HG03097 (cell line): ENCODE measurements around the gene COL16A1.
"Not testable (repeated sequence)": the region's sequence is repeated elsewhere in the genome, so short reads cannot be mapped to it uniquely, and the experiment has no call there.

Source experiments
- ATAC-seq: cut with Tn5 transposase; IDR thresholded peaks from one replicate; pipeline ENCODE4 v1.9.1; 2021; ENCODE audit not compliant: unreplicated experiment, low FRiP score

COL16A1 gene

DNA sequence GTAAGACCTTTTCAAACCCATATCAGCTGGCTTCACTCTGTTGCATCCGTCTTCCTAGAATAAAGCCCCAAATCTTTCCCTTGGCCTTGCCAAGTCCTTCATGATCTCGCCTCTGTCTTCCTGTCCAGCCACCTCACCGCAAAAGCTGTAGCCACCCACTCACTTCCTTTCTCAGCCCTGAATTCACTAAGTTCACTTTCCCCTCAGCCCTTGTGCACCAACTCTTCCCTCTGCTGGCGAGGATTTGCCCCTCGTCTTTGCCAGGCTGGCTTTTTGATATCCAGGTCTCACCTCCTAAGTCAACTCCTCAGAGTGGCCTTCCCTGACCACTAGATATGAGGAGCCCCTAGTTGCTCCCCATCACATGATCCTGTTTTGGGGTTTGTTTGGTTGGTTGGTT, 3.9 kb upstream of the COL16A1 start:
- ATAC-seq: no peak

DNA sequence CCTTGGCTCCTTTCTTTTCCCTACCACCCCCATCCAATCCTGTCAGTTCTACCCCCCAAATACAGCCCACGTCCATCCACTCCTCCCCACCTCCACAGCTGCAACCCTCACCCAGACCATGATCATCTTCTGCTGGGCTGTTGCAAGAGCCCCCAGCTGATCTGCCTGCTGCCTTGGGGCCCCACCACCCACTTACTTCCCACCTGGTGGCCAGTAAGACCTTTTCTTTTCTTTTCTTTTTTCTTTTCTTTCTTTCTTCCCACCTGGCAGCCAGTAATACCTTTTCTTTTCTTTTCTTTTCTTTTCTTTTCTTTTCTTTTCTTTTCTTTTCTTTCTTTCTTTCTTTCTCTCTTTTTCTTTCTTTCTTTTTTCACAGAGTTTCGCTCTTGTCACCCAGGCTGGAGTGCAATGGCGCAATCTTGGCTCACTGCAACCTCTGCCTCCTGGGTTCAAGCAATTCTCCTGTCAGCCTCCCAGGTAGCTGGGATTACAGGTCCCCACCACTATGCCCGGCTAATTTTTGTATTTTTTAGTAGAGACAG, 3.3 kb upstream of the COL16A1 start:
- ATAC-seq: not testable (repeated sequence)

DNA sequence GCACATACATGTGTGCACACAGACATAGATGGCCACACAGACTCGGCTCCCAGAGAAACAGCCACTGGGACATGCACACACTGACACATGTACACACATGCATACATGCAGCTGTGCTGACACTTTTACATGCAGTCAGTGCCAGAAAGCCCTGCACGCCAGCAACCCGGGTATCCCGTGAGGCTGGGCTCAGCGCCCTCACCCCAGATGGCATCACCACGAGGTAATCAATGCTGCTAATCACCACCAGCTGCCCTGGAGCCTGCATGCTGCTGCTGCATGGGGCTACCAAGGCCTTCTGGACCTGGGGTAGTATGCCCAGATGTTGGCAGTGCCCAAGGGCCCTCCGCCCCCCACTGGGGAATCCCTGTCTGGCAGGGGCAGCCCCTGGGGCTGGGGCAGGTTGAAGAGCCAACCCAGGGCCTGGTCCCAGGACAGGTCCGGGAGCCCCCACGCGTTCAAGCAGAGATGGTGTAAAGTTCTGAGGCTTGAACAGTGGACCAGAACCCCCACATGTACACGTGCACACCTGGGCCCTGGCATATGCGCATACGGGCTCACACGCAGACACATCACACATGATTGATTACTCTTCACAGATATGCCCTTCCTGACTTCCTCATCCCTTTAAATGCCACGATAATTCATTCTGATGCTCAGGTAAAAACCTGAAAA, 2.7 kb upstream of the COL16A1 start:
- no peak for ATAC-seq

DNA sequence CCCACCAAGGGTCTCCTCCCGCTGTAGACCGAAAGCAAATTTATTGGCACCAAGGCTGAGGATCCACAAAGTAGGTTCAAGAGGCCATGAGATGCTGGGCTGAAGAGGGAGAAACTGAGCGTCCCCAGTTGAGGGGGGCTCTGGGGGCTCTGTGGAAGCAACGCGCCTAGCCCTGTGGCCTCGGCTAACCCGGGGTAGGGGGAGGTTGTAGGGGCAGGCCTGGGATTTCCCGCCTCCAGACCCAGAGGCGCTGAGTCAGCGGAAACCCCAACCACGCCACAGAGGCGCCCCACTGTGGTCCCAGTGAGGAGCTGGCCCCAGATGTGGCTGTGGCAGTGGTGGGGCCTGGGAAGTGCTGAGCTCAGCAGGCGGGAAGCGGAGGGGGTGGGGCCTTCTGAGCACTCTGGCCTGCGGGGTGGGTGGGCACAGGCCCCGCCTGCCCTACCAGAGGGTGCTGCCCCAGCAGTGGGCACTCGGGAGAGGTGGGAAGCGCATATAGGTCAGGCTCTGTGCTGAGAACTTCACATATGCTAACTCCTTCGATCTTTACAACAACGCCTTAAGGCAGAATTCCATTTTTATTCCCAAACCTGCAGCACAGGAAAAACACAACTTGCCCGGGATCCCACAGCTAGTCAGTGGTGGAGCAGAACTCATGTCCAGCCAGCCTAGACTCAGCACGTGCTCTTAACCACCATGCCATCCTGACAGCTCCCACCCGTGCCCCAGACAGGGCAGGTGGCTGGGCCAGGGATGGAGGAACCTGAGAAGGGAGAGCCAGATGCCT, 1.5 kb upstream of the COL16A1 start:
- no peak for ATAC-seq

DNA sequence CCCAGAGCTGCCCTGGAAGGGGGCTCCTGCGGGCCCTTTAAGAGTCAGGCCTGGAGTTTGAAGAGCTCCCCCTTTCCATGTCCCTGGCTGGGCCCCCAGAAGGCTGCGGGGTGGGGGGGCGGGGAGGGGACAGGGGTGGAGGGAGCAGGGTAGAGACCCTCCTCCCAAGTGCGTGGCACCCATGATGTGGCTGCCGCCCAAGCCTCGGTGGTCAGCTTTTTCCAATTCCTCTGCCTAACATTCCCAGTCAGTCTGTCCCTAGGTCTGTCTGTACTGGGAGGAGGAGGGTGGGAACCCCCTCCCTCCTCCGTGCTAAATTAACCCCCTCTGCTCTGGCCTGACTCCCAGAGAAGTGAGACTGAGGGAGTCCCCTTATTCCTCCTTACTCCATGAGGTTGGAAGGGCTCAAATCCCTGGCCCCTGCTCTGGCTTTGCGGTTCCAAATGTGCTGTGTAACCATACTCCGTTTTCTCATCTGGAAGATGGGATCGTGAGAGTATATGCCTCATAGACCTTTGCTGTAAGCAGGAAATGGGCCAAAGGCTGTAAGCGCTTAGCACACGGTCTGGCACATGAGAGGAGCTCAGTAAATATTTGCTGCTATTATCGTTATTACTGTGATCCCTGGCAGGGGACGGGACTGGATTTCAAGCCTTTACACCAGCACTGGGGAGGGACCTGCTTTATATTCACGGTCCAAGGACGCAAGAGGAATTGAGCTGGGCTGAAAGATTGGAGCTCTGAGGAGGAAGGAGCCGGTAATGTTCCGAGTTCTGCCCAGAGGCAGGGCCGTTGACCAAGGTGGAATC, 658 bp upstream of the COL16A1 start:
- ATAC-seq: no peak

DNA sequence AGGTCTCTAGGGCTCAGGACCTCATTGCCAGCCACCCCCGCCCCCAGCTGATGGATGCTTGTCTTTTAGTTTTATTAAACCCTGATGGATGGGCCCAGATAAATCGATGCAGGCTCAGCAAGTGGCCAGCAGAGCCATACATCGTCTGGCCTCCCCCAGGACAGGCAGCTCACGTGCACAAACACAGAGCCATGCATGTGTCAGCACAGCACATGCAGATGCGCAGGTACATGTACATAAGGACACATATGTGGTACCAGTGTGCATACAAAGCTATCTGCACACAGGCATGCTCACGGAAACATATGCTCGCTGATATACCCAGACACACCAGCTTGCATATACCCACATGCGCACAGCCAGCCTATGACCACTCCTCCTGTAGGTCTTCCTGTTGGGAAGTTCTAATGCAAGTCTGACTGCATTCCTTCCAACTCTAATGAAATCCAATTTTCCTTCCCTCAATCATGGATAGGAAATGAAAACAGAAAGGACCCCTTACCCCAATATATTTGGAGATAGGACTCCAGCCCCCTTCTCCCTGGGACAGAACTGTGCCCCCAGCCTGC, 897 bp downstream of the COL16A1 start:
- ATAC-seq: no peak

DNA sequence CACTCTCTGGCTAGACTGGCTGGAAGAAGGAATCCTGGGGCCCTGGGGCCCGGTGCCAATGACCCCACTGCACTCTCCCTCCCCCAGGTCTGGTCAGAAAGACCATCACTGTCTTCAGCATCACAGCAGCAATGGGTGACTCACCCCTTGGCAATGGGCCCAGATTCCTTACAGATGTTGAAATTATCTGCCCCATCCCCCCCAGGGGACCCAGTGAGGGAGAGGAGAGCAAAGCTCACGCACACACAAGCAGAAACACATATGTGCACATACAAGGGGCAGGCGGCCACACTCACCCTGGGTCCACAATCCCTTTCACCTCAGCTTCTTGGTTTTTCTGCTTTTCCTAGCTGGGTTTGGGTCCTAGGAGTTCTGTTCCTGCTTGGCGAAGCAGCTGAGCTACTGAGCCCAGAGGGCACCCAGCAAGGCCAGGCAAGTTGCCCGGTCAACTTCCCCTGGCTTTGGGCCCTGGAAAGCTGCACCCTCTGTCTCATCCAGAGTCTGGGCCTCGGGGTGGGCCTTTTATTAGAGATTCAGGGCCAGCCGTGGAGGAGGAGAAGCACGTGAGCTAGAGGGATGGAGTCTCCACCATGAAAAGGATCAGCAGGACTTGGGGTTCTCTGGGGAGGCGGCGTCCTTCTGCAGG, 2.6 kb downstream of the COL16A1 start:
- ATAC-seq: no peak

DNA sequence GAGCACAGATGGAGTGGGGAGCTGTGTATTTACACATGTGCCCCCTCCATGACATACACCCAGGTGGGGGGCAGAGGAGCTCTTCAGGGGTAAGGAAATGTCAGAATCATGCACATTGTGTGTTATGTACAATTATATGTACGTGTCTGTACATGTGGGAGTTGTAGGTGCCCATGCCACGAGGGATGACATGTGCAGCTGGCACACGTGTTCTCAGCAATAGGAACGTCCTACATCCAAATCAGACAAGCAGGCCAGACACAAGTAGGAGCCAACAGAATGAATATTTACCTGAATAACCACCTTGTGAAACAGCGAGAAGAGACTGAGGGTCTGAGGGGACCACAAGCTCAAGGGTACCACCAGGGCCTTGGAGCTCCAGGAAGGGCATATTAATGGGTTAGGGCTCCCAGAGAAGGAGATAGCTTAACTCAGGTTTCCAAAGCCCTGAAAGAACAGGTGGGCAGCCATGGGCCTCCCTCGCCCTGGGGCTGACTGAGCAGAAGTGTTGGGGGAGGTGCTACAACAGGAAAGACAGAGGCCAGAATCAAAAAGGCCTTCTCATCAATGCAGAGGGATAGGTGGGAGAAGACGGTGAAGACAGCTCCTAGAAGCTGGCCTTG, 3.2 kb downstream of the COL16A1 start:
- ATAC-seq: no peak

DNA sequence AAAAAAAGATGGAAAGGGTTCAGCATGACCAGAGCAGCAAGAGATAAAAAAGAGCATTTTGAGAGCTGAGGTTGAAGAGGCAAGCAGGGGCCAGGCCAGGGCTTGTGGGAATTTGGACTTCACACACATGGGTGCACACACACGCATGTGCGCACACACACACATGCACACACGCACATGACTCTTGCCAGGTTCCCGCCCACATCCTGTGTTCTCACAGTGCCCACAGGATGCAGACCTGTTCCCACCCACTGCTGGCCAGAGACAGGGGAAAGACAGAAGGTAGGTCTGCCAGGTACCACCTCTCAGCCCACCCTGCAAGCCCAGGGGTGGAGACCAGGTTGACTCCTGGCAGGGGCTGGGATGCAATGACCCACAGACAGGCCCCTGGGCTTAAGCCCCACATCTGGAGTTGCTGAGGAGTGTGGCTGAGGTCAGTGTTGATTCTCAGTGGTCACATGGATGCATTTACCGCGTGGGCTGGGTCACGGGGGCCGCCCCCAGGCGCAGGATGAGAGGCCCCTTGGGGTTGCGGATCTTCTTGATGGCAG, 4.4 kb downstream of the COL16A1 start:
- no peak for ATAC-seq

DNA sequence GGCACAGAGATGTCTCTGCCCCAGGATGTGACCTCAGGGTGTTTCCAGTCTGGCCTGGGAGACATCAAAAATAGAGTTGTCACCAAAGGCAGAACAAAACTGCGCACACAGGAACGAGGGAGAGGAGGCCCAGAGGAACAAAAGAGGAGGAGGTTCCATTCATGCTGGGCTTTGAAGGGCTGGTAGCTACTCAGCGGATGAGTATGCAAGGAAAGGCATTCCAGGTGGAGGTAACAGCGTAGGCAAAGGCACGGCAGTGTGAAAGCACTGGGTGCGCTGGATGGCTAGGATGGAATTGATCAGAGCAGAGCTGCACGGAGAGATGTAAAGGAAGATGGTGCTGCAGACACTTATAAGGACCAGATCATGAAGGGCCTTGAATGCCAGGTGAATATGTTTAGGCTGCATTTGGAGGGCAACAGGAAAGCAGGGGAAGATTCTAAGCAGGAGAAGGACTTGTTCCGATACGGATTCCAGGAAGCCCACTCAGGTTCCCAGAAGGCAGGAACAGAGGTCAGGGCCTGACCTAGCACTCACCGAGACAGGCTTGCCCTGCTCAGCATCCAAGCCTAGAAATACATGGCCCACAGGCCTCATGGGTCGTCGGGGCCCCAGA, 6.3 kb downstream of the COL16A1 start:
- no peak for ATAC-seq

DNA sequence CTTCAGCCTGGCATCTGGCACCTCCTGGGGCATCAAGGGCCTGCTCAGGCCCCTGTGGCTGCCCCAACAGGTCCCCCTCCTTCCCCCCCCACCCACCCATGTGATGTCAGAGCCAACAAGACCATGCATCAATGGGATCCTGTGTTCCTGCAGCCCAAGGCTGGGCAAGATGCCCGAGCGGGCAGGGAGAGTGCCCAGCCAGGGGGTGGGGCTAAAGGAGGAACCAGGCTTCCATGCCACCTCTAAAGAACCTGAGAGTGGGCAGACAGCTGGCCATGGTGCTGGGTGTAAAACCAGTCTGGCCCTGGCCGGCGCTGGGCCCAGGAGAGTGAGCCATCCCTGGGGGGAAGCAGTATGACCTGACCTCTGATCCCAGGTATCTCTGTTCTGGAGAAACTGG, 7.6 kb downstream of the COL16A1 start:
- ATAC-seq: no peak

DNA sequence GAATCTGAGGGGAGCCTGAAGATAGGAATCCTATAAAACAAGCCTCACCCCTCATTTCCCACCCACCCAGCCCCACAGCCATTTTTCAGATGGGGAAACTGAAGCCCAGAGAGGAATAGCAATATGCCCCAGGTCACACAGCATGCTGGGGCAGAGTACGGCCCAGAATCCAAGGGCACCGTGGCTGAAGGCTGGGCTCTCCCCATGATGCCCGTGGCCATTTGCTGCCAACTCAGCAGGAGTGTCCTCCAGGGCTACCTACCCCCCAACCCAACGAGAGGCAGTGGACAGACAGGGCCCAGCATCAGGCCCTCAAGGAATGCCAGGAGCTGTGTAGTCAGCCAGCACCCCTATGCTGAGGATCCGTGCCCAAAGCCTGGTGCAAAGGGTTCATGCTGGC, 8.5 kb downstream of the COL16A1 start:
- no peak for ATAC-seq

DNA sequence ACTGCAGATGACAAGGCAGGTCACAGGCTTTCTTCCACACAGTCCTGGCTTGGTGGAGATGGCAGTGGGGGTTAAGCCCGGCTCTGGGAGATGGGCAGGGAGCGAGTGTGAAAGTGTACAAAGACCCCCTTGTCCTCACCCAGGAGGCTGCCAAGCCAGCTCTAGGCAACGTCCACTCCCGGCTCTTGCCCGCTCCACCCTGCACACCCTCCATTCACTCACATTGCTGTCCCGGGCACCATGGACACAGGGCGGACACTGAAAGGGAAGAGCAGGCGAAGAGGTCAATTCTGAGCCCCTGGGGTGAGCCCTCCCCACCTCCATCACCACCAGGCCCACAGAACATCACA, 8.9 kb downstream of the COL16A1 start:
- no peak for ATAC-seq

DNA sequence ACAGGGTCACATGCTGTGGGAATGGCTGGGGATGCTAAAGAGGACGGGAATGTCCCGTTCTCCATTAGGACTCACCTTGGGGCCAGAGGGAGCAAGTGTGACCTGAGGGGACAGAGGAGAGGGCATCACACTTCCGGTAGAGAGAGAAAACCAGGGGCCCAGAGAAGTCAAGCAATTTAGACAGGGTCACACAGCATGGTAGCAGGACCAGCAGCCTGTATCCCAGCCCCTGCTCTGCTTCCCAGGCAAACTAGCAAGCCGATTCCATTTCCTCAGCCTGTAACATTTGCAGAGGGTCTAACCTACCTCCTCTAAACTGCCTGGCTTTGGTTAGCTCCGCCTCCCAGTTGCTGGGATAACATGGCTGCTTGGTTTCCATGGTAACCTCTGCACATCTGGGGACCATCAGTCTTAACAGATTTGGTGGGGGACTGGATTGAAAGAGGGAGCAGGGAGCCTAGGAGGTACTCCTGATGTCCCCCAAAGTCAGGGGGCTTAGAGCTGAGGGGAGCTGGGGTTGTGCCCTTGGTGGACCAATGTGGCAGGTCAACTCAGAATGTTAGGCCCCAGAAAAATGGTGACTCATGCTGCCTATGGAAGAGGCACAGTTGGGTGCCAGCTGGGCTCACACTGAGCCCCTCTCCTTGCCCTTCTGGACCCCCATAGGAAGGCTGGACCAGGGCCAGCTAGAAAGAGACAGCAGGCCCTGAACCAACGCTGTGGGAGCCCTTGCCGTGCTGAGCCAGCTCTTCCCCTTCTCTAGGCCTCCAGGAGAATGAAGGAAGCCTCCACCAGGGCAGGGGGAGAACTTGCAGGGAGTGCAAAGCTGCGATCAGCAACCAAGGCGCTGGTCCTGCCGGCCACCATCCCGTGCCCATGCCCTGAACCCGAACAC, 9.5 kb downstream of the COL16A1 start:
- ATAC-seq: no peak

DNA sequence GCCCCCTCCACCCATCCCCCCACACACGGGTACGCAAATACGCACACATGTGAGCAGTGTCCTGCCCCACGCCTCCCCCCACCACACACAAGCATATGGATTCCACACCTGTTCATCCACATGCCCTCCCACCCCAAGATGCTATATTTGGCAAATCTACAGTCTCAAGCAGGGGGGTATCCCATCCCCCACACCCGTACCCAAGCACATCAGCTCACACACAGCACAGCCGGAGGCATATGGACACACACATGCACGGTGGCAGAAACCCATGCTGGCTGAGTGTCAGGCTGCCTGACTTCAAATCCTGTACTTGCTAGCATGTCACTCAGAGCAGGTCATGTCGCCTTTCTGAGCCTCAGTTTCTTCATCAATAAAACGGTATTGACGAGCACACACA, 10.6 kb downstream of the COL16A1 start:
- ATAC-seq: no peak

DNA sequence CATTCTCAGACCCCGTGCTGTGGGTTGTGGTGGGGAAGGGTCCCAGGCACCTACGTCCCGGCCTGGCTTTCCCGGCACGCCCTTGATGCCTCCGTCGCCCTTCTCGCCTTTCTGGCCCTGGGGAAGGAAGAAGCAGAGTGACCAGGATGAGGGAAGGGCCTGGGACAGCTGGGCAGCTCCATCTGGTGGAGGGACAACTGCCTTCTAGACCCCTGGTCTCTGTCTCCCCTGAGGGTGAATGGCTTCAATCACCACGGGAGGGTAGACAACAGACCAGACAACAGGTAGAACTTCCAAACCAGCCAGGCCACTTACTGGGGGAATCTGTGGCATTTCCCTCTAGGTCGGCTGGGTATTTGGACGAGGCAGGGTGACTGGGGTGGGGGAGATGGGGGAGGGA, 11.9 kb downstream of the COL16A1 start:
- no peak for ATAC-seq

DNA sequence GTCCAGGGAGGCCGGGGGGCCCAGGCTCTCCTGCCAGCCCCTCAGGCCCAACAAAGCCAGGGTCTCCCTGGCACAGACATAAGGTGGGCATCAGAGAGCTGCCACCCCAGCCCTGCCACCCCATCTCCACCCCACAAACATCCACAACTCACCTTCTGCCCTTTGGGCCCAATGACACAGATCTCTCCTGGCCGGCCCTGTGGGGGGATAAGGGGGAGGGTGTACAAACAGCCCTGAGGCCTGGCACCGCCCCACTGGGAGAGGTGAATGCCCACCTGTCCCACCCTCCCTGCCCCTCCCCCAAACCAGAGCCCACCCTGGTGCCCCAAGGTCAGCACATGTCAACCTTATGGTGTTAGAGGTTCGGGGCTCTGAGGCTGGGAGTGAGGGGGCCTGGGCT, 12.4 kb downstream of the COL16A1 start:
- ATAC-seq: no peak

DNA sequence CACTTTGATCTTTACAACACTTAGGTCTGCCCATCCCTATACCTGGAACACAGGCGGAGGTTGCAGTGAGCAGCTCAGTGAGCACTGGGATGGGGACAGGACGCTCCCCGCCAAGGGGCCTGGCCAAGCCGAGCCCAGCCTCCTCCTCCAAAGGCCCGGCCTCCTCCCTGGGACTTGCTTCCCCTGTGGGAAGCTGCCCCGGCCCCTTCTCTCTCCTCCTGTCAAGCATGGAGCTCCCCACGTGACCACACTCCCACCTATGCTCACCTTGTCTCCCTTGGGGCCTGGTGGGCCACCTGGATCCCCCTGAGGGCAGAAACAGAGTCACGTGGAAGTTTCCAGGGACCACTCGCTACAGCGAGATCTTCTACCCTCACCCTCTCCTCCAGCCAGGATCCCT, 12.9 kb downstream of the COL16A1 start:
- no peak for ATAC-seq
